Measurements from ENCODE around the gene SLC25A41.
A peak's percentile ranks its signal among the peaks of the same experiment; 100 is the strongest.

Gene SLC25A41

DNA sequence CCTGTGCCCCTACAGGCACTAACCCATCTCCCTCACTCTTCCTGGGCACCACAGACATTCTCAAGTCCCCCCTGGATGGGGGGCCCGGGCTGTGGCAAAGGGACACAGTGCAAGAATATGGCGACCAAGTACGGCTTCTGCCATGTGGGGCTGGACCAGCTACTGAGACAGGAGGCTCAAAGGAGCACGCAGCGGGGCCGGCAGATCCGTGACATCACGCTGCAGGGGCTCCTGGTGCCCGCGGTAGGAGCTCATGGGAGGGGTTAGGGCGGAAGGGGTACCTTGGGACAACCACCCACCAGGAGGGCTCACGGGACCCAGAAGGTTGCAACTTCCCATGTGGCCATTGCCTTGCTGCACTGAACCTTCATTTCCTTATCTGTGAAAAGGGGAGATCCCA lies 37.3 kb downstream of the SLC25A41 start:
- H3K4me3 ChIP-seq (ENCODE audit: control insufficient read depth, low read depth, low read length) = no peak overlapping the region
- TF ChIP-seq, protein P1, sequence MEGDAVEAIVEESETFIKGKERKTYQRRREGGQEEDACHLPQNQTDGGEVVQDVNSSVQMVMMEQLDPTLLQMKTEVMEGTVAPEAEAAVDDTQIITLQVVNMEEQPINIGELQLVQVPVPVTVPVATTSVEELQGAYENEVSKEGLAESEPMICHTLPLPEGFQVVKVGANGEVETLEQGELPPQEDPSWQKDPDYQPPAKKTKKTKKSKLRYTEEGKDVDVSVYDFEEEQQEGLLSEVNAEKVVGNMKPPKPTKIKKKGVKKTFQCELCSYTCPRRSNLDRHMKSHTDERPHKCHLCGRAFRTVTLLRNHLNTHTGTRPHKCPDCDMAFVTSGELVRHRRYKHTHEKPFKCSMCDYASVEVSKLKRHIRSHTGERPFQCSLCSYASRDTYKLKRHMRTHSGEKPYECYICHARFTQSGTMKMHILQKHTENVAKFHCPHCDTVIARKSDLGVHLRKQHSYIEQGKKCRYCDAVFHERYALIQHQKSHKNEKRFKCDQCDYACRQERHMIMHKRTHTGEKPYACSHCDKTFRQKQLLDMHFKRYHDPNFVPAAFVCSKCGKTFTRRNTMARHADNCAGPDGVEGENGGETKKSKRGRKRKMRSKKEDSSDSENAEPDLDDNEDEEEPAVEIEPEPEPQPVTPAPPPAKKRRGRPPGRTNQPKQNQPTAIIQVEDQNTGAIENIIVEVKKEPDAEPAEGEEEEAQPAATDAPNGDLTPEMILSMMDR (conservative IDR thresholded peaks at IDR 0.05; ENCODE audit: control insufficient read depth, insufficient read depth, low read depth, low read length) = no peak
- no peak for DNase-seq (ENCODE audit: low read depth)

DNA sequence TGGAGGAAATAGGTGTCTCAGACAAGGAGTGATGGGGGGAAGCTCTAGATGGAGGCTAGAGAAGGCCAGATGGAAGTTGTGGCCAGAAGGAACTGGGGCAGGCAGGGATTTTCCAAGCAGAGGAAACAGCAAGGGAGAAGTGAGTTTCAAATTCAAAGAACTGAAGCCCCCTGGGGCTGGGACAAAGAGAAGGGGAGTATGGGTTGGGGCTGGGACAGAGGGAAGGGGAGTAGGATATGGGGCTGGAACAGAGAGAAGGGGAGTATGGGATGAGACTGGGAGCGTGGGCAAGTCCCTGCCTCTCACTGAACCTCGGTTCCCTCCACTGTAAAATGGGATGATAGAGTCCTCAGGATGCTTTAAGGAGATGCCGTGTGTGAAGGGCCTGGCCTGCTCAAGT lies 38.7 kb downstream of the SLC25A41 start:
- no peak overlapping the region for H3K4me3 ChIP-seq (ENCODE audit: control insufficient read depth, low read depth, low read length)
- TF ChIP-seq, protein P1 (conservative IDR thresholded peaks at IDR 0.05; ENCODE audit: control insufficient read depth, insufficient read depth, low read depth, low read length) = no peak
- no peak for DNase-seq (ENCODE audit: low read depth)

DNA sequence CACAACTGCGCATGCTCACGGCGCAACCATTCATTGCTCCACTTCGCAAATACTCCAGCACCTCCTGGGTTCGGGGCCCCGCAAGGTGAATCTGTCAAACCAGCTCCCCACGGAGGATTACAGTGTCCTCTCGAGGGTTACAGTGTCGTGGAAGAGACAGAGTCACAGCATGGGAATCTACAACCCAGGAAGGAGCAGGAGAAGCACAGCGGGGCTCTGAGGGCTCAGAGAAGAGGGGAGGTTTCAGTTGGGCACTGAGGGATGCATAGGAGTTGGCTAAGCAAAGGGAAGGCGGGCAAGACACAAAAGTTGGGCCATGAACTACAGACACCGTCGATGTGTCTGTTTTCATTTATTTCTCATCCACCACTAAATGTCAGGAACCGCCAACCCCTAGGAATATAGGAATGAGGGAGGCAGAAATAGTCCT lies 39.6 kb downstream of the SLC25A41 start:
- H3K4me3 ChIP-seq (ENCODE audit: control insufficient read depth, low read depth, low read length) = peak overlapping the region; percentile 71
- TF ChIP-seq, protein P1 (conservative IDR thresholded peaks at IDR 0.05; ENCODE audit: control insufficient read depth, insufficient read depth, low read depth, low read length) = no peak
- DNase-seq (ENCODE audit: low read depth) = no peak

DNA sequence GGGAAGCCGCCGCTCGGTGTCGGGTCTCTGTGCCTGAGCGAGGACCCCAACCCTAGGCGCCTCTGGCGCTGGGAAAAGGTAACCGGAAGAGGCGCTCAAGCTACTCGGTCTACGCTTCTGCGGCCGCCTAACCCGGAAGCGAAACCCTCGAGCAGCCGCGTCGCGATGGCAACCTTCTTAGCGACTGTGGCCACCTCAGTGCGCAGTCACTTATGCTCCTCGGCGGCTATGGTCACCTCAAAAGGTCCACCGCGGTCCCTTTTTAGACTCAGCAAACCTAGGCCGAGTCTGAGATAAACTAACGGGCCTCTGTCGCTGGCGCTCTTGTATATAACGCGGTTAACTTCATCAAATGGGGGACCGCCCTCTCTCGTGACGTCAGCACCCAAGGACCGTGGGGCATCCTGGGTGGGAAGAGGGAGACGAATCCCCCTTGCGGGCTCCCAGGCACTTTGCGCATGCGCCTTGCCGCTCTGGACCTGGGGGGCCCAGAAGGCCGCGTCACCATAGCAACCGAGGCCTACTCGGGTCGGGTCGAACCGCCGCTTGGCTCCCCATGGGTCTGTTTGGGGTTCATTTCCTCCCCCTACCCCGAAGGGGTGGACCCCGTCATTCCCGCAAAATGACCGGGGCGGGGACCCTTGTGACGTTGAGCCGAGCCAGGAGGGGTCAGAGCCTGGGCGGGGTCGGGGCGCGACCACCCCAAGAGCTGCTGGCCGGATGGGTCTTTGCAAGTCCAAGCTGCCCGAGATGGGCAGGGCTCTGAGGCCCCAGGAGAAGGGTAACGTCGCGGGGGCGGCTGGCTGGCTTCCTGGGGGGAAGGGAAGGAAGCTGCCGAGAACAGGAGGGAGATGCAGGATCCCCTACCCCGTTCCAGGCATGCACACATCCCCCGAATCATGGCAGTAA lies 40.2 kb downstream of the SLC25A41 start, which contains the start of gene GTF2F1:
Gene GTF2F1, minus strand, starts transcription at position 91 of the 909 bp plus-strand sequence. CDS start 169 bp downstream, outside the sequence.
- TF ChIP-seq, protein P1 (conservative IDR thresholded peaks at IDR 0.05; ENCODE audit: control insufficient read depth, insufficient read depth, low read depth, low read length) = peak; percentile 7
- H3K4me3 ChIP-seq (ENCODE audit: control insufficient read depth, low read depth, low read length) = peak within 1 kb of the TSS; percentile 71
- DNase-seq (ENCODE audit: low read depth) = peak; percentile 95

DNA sequence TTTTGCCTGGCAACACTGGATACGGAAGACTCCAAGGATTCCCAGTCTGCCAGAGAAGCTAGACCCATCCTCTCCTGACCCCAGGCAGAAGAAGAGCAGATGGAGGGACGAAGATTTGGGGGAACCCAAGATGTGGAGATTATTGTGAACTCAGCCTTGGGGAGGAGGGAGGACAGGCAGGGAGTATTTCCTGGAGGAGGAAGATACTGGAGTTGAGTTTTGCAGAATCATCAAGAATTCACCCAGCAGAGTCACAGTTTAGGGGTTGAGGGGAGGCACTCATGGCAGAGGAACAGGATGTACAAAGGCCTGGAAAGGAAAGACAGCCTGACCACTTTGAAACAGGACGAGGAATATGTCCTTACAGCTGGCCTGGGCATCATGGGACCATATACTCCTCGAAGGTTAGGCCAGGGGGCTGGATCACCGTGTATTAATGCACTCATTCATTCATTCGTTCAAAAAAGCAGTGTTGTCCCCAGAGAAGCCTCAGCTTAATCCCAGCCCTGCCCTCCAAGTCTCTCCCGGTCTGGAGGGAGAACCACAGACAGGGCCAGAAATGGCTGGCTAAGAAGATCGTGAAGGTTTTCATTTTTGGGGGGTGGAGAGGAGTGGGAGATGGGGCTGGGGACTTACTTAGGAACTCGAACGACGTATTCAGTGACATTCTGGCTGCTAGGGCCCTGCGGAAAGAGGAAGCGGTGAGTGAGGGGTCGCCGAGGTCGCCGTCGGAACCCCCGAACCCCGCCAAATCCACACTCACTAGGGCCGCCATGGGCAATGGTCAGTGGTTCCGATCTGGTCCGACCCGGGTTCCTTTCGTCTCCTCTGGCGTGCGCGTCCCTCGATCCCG lies 41.1 kb downstream of the SLC25A41 start:
- peak overlapping the region; percentile 71 for H3K4me3 ChIP-seq (ENCODE audit: control insufficient read depth, low read depth, low read length)
- no peak for DNase-seq (ENCODE audit: low read depth)
- TF ChIP-seq, protein P1 (conservative IDR thresholded peaks at IDR 0.05; ENCODE audit: control insufficient read depth, insufficient read depth, low read depth, low read length) = no peak

DNA sequence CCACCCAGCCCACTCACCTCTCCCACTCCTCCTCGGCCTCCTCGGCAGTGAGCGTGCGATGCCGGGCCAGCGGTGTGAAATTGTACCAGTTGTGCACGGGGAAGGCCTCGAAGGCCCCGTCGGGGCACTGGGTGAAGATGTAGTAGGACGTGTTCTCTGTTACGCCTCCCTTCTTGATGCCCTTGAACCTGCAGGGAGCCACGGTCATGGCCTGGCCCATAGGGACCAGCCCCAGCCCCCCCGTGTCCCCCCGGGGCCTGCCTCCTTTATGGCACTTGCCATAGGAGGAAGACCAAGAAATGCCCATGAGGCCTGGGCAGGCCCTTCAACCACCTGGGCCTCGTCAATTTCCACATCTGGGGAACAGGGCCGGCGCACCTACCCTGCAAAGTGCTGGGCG lies 46.2 kb downstream of the SLC25A41 start:
- no peak for DNase-seq (ENCODE audit: low read depth)
- no peak overlapping the region for H3K4me3 ChIP-seq (ENCODE audit: control insufficient read depth, low read depth, low read length)
- TF ChIP-seq, protein P1 (conservative IDR thresholded peaks at IDR 0.05; ENCODE audit: control insufficient read depth, insufficient read depth, low read depth, low read length) = no peak

Data from fibroblast of mammary gland (primary cell).